Left lung (tissue), 10 donors: ENCODE results near the gene SLC19A3. TPM values are rescaled to one million over a fixed set of nuclear protein-coding genes. Genes with fewer than 3 reads are reported as not detected.

Experiments
- ATAC-seq: fragments of 200-7000 bp; cut with Tn5 transposase; one replicate; pipeline ENCODE4 v1.9.1; 2020; ENCODE audit warnings: moderate library complexity
- DNase-seq, 4 donors: peaks; one replicate each; pipeline ENCODE4 v3.0.0-alpha.2; 2013 to 2020
- H3K27ac ChIP-seq, 2 donors: fragments of 200-600 bp; sonication (generic) in 1 of 2; one replicate each; pipeline versions ENCODE4 v1.5.0 to v1.8.0; 2020 to 2021
- H3K27me3 ChIP-seq, 2 donors: fragments of 200-600 bp; sonication (generic) in 1 of 2; one replicate each; pipeline versions ENCODE4 v1.5.0 to v1.8.0; 2020 to 2021
- H3K36me3 ChIP-seq, 2 donors: fragments of 200-600 bp; sonication (generic) in 1 of 2; one replicate each; pipeline versions ENCODE4 v1.5.0 to v1.8.0; 2020 to 2021
- H3K4me1 ChIP-seq, 2 donors: fragments of 200-600 bp; one replicate each; pipeline ENCODE4 v1.8.0; 2021
- H3K4me3 ChIP-seq, 2 donors: fragments of 200-600 bp; sonication (generic) in 1 of 2; one replicate each; pipeline versions ENCODE4 v1.5.0 to v1.8.0; 2020 to 2021; ENCODE audit warnings: mild to moderate bottlenecking in 1 of 2
- H3K9me3 ChIP-seq, 2 donors: fragments of 200-600 bp; sonication (generic) in 1 of 2; one replicate each; pipeline versions ENCODE4 v1.5.0 to v1.8.0; 2020 to 2021
- intact Hi-C, 2 donors: fragments of 100-400 bp; cut with DNase I; formaldehyde crosslinking; loops; one replicate each; pipeline versions ENCODE4 v1.11.2 to v1.14.2; 2022
- polyA plus RNA-seq, 6 donors: library from polyadenylated mRNA; unstranded; fragments of 120-200 nt; gene quantifications; one replicate each; pipeline ENCODE4 v1.2.1, GENCODE V29; 2013; ENCODE audit not compliant: insufficient read length in 6 of 6
- total RNA-seq, 2 donors: library from RNA; stranded (reverse); fragmentation: NEBNext Ultra II Directional; extraction: Animal tissue kit (Norgen Biotek cat#: 25700); gene quantifications; one replicate each; pipeline ENCODE4 v1.2.1, GENCODE V29; 2021
- TF ChIP-seq, protein P1 (sequence below), 2 donors: fragments of 200-600 bp; sonication (generic) in 1 of 2; IDR thresholded peaks; one replicate each; pipeline versions ENCODE4 v1.5.0 to v1.8.0; 2021; ENCODE audit warnings: antibody characterized with exemption in 2 of 2
- donor health status: DM: no; HTN: yes; CAD: no.
- donor health status: DM: no; HTN: no; CAD: no.

SLC19A3 gene
- total and polyA plus RNA-seq, 8 donors: 6.2 to 32.5 (median 21.5) TPM

DNA sequence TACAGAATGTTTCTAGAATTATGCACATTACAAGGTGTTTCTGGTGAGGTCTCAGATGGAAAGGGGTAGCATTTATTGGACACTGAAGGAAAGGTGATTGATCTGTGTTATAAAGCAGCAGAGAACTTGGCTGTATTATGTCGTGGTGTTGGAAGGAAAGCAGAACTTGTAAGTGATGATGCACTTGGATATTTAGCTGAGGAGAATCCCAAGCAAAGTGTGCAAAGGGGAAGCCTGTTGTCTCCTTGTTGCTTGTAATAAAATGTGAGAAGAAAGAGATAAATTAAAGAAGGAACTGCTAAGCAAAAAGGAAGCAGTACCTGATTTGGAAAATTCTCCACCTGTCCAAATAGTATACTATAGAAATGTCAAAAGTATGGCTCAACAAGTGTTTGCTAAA lies 63.4 kb downstream of the SLC19A3 start:
- H3K9me3 ChIP-seq: no peaks in the 10 kb centered on the region
- no peak overlapping the region for H3K4me3 ChIP-seq
- H3K27me3 ChIP-seq: no peaks in the 10 kb centered on the region
- no peak for ATAC-seq
- H3K36me3 ChIP-seq: no peaks in the 10 kb centered on the region
- peaks cover 0 to 6% of the 10 kb centered on the region in 2 donors for H3K4me1 ChIP-seq
- TF ChIP-seq, protein P1, sequence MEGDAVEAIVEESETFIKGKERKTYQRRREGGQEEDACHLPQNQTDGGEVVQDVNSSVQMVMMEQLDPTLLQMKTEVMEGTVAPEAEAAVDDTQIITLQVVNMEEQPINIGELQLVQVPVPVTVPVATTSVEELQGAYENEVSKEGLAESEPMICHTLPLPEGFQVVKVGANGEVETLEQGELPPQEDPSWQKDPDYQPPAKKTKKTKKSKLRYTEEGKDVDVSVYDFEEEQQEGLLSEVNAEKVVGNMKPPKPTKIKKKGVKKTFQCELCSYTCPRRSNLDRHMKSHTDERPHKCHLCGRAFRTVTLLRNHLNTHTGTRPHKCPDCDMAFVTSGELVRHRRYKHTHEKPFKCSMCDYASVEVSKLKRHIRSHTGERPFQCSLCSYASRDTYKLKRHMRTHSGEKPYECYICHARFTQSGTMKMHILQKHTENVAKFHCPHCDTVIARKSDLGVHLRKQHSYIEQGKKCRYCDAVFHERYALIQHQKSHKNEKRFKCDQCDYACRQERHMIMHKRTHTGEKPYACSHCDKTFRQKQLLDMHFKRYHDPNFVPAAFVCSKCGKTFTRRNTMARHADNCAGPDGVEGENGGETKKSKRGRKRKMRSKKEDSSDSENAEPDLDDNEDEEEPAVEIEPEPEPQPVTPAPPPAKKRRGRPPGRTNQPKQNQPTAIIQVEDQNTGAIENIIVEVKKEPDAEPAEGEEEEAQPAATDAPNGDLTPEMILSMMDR (IDR thresholded peaks at IDR 0.05): no peak
- intact Hi-C loops: no loop called here
- peak overlapping the region in 1 of 2 donors; percentile 37 for H3K27ac ChIP-seq
- no peak for DNase-seq

GRCh38 chr2:227653419-227653818 lies 64.4 kb downstream of the SLC19A3 start:
- Histone ChIP-seq H3K36me3 (no peaks in the 10 kb centered on the region), H3K4me3 (no peak overlapping the region), H3K9me3 (no peaks in the 10 kb centered on the region), H3K27me3 (no peaks in the 10 kb centered on the region), H3K27ac (peak overlapping the region in 1 of 2 donors; percentile 45), H3K4me1 (peaks cover 0 to 6% of the 10 kb centered on the region in 2 donors)
- intact Hi-C loops: no loop called here
- no peak for ATAC-seq
- no peak for DNase-seq
- TF ChIP-seq, protein P1 (IDR thresholded peaks at IDR 0.05): no peak

DNA sequence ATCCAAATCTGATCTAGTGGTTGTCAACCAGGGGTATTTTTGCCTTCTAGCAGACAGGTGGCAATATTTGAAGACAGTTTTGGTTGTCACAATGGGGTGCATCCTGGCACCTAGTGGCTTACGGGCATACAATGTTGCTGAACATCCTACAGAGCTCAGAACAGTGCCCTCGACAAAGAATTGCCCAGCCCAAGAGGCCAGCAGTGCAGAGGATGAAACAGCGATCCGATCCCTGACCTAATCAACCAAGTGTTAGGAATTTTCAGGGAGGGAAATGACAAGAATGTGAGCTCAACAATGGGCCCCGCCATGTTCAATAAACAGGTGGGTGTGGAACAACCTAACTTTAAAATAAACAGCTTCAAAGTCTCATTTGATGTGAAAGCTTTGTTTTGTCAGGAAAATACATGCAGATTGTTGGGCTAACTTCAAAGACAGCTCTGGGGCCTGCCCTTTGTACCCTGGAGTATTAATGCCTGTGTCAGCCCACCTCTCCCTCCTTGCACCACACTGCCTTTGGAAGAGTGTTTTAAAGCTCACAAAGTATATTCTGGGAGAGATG lies 73.8 kb downstream of the SLC19A3 start:
- Histone ChIP-seq H3K27me3 (no peaks in the 10 kb centered on the region), H3K36me3 (no peaks in the 10 kb centered on the region), H3K4me1 (no peaks in the 10 kb centered on the region), H3K9me3 (no peaks in the 10 kb centered on the region), H3K4me3 (no peak overlapping the region), H3K27ac (no peak overlapping the region)
- intact Hi-C loops: no loop called here
- ATAC-seq (no peak), DNase-seq (no peak)
- TF ChIP-seq, protein P1 (IDR thresholded peaks at IDR 0.05): no peak

DNA sequence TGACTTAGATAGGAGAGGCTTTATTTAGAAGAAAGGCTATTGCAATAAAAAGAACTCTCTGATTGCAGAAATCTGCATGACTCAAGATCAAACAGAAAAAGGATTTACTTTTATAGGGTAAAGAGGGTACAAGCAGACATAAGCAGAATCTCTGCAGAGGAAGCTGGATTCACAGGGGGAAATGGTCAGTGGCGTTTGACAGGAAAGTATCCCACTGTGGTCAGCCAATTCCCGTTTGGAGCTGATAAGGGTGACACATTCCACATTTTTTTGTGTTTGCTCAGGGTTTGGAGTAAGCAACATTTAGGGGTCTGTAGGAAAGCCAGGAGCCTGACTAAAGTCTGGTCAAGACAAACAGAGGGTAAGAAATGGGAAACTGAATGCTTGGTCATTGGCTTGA lies 75.2 kb downstream of the SLC19A3 start:
- TF ChIP-seq, protein P1 (IDR thresholded peaks at IDR 0.05): no peak
- H3K36me3 ChIP-seq: no peaks in the 10 kb centered on the region
- DNase-seq (no peak), ATAC-seq (no peak)
- H3K27me3 ChIP-seq: no peaks in the 10 kb centered on the region
- H3K27ac ChIP-seq: no peak overlapping the region
- H3K9me3 ChIP-seq: no peaks in the 10 kb centered on the region
- H3K4me3 ChIP-seq: no peak overlapping the region
- H3K4me1 ChIP-seq: no peaks in the 10 kb centered on the region
- intact Hi-C loops: no loop called here

- no peak for ATAC-seq
- Histone ChIP-seq H3K27me3 (peaks cover 0 to 18% of the 10 kb centered on the region in 2 donors), H3K9me3 (no peaks in the 10 kb centered on the region), H3K4me1 (no peaks in the 10 kb centered on the region), H3K36me3 (no peaks in the 10 kb centered on the region), H3K27ac (no peak overlapping the region), H3K4me3 (no peak overlapping the region)
- TF ChIP-seq, protein P1 (IDR thresholded peaks at IDR 0.05): no peak
- intact Hi-C loops: no loop called here
- DNase-seq: no peak
Observed at GRCh38 chr2:227634201-227634600, 83.6 kb downstream of the SLC19A3 start.

Other genes with a start within 250 kb of the SLC19A3 start
- gene AGFG1, start 245.9 kb downstream of the SLC19A3 start, total RNA-seq: 100 to 1,000 TPM in 1 of 2 donors, 10 to 100 TPM in 1; 69.8 to 118 TPM
- 10 to 100 TPM; 57.2 to 65.4 (median 62.3) TPM for gene AGFG1, start 245.9 kb downstream of the SLC19A3 start, polyA plus RNA-seq
- gene SCYGR2, start 119.1 kb downstream of the SLC19A3 start, total RNA-seq: not detected
- not detected for gene SCYGR2, start 119.1 kb downstream of the SLC19A3 start, polyA plus RNA-seq
- gene SCYGR3, start 103.2 kb downstream of the SLC19A3 start, total RNA-seq: not detected
- gene SCYGR3, start 103.2 kb downstream of the SLC19A3 start, polyA plus RNA-seq: not detected
- gene SCYGR4, start 100.5 kb downstream of the SLC19A3 start, total RNA-seq: not detected
- gene SCYGR4, start 100.5 kb downstream of the SLC19A3 start, polyA plus RNA-seq: under 1 TPM in 3 of 6 donors, not detected in 3; 0.08 to 0.23 (median 0.17) TPM
- gene SCYGR5, start 51.2 kb downstream of the SLC19A3 start, total RNA-seq: not detected
- not detected for gene SCYGR5, start 51.2 kb downstream of the SLC19A3 start, polyA plus RNA-seq
- gene SCYGR6, start 6.7 kb upstream of the SLC19A3 start, total RNA-seq: not detected
- not detected for gene SCYGR6, start 6.7 kb upstream of the SLC19A3 start, polyA plus RNA-seq
- gene SCYGR7, start 10.3 kb upstream of the SLC19A3 start, total RNA-seq: not detected
- gene SCYGR7, start 10.3 kb upstream of the SLC19A3 start, polyA plus RNA-seq: not detected
- not detected for gene SCYGR8, start 27.9 kb upstream of the SLC19A3 start, total RNA-seq
- not detected for gene SCYGR8, start 27.9 kb upstream of the SLC19A3 start, polyA plus RNA-seq
- gene CCL20, start 95.8 kb upstream of the SLC19A3 start, total RNA-seq: 10 to 100 TPM in 1 of 2 donors, 1 to 10 TPM in 1; 1.9 to 15.7 TPM
- under 1 TPM in 5 of 6 donors, not detected in 1; 0.56 to 0.99 (median 0.62) TPM for gene CCL20, start 95.8 kb upstream of the SLC19A3 start, polyA plus RNA-seq
- gene DAW1, start 153.6 kb upstream of the SLC19A3 start, total RNA-seq: 1 to 10 TPM in 1 of 2 donors, under 1 TPM in 1; 0.99 to 7.7 TPM
- 1 to 10 TPM in 5 of 6 donors, under 1 TPM in 1; 0.70 to 4.3 (median 3.0) TPM for gene DAW1, start 153.6 kb upstream of the SLC19A3 start, polyA plus RNA-seq